ENCODE data around the gene PLAAT4.

PLAAT4 gene

DNA sequence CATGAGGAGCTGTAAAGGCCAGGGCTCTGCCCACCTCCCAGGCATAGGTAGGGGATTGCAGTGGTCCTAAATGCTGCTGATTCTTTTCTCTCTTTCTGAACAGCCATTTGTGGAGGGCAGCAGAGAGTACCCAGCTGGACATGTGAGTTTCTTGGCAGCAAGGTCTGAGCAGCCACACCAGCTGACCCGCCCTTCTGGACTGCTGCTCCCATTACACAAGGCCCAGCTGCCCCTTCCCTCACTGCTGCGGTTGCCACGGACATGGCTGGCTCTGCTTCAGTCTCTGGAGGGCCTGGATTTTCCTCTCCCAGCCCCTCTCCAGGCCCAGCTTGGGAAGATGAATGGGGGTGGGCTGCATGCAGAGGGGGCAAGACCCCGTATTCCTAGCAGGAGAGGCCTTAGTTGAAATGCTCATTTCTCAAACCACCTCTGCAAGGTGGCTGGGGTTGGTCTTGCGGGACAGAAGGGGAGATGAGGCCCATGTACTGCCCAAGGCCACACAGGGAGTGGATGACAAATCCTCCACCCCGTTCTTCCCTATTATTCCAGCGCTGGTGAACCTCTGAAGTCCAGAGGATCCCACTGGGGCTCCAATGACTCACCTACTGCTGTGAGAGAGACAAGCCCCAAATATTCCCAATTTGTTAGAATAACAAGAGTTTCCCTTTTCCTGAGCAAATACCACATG, 26.1 kb upstream of the PLAAT4 start:
- DNase-seq (ENCODE audit: extremely low read depth, insufficient read length): no peak
- Histone ChIP-seq H3K4me3 (replicated peaks; ENCODE audit: low read depth, low read length) (no peak overlapping the region), H3K36me3 (ENCODE audit: control insufficient read depth, insufficient read depth, low read length) (no peaks in the 10 kb centered on the region), H3K27me3 (replicated peaks; ENCODE audit: control insufficient read depth, insufficient read depth, low read length) (no peaks in the 10 kb centered on the region; the same call in none of the 2 replicates)
- TF ChIP-seq, protein P1, sequence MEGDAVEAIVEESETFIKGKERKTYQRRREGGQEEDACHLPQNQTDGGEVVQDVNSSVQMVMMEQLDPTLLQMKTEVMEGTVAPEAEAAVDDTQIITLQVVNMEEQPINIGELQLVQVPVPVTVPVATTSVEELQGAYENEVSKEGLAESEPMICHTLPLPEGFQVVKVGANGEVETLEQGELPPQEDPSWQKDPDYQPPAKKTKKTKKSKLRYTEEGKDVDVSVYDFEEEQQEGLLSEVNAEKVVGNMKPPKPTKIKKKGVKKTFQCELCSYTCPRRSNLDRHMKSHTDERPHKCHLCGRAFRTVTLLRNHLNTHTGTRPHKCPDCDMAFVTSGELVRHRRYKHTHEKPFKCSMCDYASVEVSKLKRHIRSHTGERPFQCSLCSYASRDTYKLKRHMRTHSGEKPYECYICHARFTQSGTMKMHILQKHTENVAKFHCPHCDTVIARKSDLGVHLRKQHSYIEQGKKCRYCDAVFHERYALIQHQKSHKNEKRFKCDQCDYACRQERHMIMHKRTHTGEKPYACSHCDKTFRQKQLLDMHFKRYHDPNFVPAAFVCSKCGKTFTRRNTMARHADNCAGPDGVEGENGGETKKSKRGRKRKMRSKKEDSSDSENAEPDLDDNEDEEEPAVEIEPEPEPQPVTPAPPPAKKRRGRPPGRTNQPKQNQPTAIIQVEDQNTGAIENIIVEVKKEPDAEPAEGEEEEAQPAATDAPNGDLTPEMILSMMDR (IDR thresholded peaks at IDR 0.05; ENCODE audit: insufficient read depth, low read length, poor library complexity, severe bottlenecking): no peak

- H3K36me3 ChIP-seq (ENCODE audit: control insufficient read depth, insufficient read depth, low read length): no peaks in the 10 kb centered on the region
- no peaks in the 10 kb centered on the region; the same call in none of the 2 replicates for H3K27me3 ChIP-seq (replicated peaks; ENCODE audit: control insufficient read depth, insufficient read depth, low read length)
- H3K4me3 ChIP-seq (replicated peaks; ENCODE audit: low read depth, low read length): no peak overlapping the region
- no peak for DNase-seq (ENCODE audit: extremely low read depth, insufficient read length)
- TF ChIP-seq, protein P1 (IDR thresholded peaks at IDR 0.05; ENCODE audit: insufficient read depth, low read length, poor library complexity, severe bottlenecking): no peak
These were observed 25.4 kb upstream of the PLAAT4 start for GRCh38 chr11:63511048-63511748.

- TF ChIP-seq, protein P1 (IDR thresholded peaks at IDR 0.05; ENCODE audit: insufficient read depth, low read length, poor library complexity, severe bottlenecking): no peak
These were observed 23.8 kb upstream of the PLAAT4 start for GRCh38 chr11:63512816-63513215.

DNA sequence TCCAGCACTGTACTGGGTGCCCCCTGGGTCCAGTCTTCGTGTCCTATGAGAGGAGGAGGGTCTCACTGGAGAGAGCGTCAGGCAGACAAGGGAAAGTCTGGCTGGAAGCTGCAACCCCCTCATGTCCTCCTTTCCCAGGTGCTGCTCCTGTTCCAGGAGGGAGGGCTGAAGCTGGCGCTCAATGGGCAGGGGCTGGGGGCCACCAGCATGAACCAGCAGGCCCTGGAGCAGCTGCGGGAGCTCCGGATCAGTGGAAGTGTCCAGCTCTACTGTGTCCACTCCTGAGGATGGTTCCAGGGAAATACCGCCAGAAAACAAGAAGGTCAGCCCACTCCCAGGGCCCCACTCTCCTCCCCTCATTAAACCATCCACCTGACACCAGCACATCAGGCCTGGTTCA, 20.5 kb upstream of the PLAAT4 start:
- TF ChIP-seq, protein P1 (IDR thresholded peaks at IDR 0.05; ENCODE audit: insufficient read depth, low read length, poor library complexity, severe bottlenecking): no peak
- no peak overlapping the region for H3K4me3 ChIP-seq (replicated peaks; ENCODE audit: low read depth, low read length)
- no peaks in the 10 kb centered on the region for H3K36me3 ChIP-seq (ENCODE audit: control insufficient read depth, insufficient read depth, low read length)
- no peaks in the 10 kb centered on the region; the same call in 1 of the 2 replicates for H3K27me3 ChIP-seq (replicated peaks; ENCODE audit: control insufficient read depth, insufficient read depth, low read length)
- DNase-seq (ENCODE audit: extremely low read depth, insufficient read length): no peak

More at GRCh38 chr11:63512816-63513215, 23.8 kb upstream of the PLAAT4 start:
- Histone ChIP-seq H3K27me3 (replicated peaks; ENCODE audit: control insufficient read depth, insufficient read depth, low read length) (no peaks in the 10 kb centered on the region; the same call in 1 of the 2 replicates), H3K36me3 (ENCODE audit: control insufficient read depth, insufficient read depth, low read length) (no peaks in the 10 kb centered on the region), H3K4me3 (replicated peaks; ENCODE audit: low read depth, low read length) (no peak overlapping the region)
- DNase-seq (ENCODE audit: extremely low read depth, insufficient read length): no peak

DNA sequence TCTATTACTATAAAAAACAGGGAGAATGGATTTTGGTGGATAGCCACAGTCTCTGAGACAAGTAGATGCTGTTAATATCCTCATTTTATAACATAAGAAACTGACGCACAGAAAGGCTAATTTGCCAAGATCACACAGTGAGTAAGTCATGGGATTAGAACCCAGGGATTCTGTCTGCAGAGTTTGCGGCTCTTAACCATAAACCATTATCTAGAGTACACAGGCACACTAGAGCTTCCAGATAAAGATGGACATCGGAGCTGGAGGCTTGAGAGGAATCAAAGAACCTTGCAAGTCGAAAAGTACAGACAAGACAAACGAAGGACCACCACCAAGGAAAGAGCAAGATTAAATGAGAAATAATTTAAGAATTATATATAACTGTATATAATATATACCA, 19.5 kb upstream of the PLAAT4 start:
- H3K4me3 ChIP-seq (replicated peaks; ENCODE audit: low read depth, low read length): no peak overlapping the region
- DNase-seq (ENCODE audit: extremely low read depth, insufficient read length): no peak

More for the DNA sequence above, 19.5 kb upstream of the PLAAT4 start:
- TF ChIP-seq, protein P1 (IDR thresholded peaks at IDR 0.05; ENCODE audit: insufficient read depth, low read length, poor library complexity, severe bottlenecking): no peak
- no peaks in the 10 kb centered on the region; the same call in 1 of the 2 replicates for H3K27me3 ChIP-seq (replicated peaks; ENCODE audit: control insufficient read depth, insufficient read depth, low read length)
- H3K36me3 ChIP-seq (ENCODE audit: control insufficient read depth, insufficient read depth, low read length): no peaks in the 10 kb centered on the region

Measured in GM06990 (cell line).